SK-N-MC (cell line): ENCODE results near the gene SARDH.

ENCODE experiments used
- DNase-seq: peaks from one replicate; pipeline ENCODE4 v3.0.0-alpha.2; 2011; ENCODE audit warnings: low read depth, low spot score
- H3K27ac ChIP-seq: fragments of 200-600 bp; sonication (generic); 2 replicates; pipeline ENCODE4 v1.5.1; 2016; ENCODE audit warnings: mixed run types
- H3K36me3 ChIP-seq: fragments of 200-600 bp; sonication (generic); 2 replicates; pipeline ENCODE4 v1.6.1; 2017; ENCODE audit warnings: antibody characterized with exemption, low read length, mixed read lengths; ENCODE audit not compliant: insufficient read depth
- H3K4me3 ChIP-seq: fragments of 200-600 bp; sonication (generic); 2 replicates; pipeline ENCODE4 v1.5.1; 2016
- H3K9ac ChIP-seq: fragments of 200-600 bp; sonication (generic); 2 replicates; pipeline ENCODE4 v1.8.0; 2017; ENCODE audit warnings: mixed run types, mixed read lengths; ENCODE audit not compliant: insufficient read length
- H3K9me3 ChIP-seq: fragments of 200-600 bp; sonication (generic); 2 replicates; pipeline ENCODE4 v1.6.1; 2017; ENCODE audit warnings: low read depth, mild to moderate bottlenecking, antibody characterized with exemption, low read length, moderate library complexity, mixed read lengths
- EZH2 ChIP-seq: fragments of 200-600 bp; sonication (generic); IDR thresholded peaks from one replicate; pipeline ENCODE4 v1.6.1; 2017; ENCODE audit warnings: antibody characterized with exemption
- FOXP2 ChIP-seq: optimal IDR thresholded peaks from 2 replicates; pipeline ENCODE3; 2011; ENCODE audit warnings: mild to moderate bottlenecking, moderate library complexity; ENCODE audit not compliant: insufficient read depth; ENCODE audit errors: extremely low read length, control extremely low read depth
- POLR2AphosphoS5 ChIP-seq: IDR thresholded peaks from 2 replicates; pipeline ENCODE4 v1.6.1; 2012; ENCODE audit warnings: mild to moderate bottlenecking, low read depth, low read length, borderline replicate concordance

SARDH gene

GRCh38 chr9:133703591-133704399 is 34.4 kb downstream of the SARDH start:
- no peak overlapping the region for H3K9ac ChIP-seq
- H3K9me3 ChIP-seq, result no peaks in the 10 kb centered on the region
- no peak for DNase-seq
- no peak for TF ChIP-seq POLR2AphosphoS5
- no peak for TF ChIP-seq EZH2
- TF ChIP-seq FOXP2, result no peak
- no peak overlapping the region for H3K4me3 ChIP-seq
- H3K36me3 ChIP-seq, result no peaks in the 10 kb centered on the region
- no peak overlapping the region for H3K27ac ChIP-seq

GRCh38 chr9:133702798-133703590 is 35.2 kb downstream of the SARDH start:
- H3K9me3 ChIP-seq, result no peaks in the 10 kb centered on the region
- no peak overlapping the region for H3K27ac ChIP-seq
- no peak for TF ChIP-seq FOXP2
- no peak for TF ChIP-seq POLR2AphosphoS5
- TF ChIP-seq EZH2, result no peak
- no peaks in the 10 kb centered on the region for H3K36me3 ChIP-seq
- DNase-seq, result no peak
- 0 out of 2 replicates have a peak overlapping the region, but pooled peaks have one; percentile 0 for H3K4me3 ChIP-seq
- H3K9ac ChIP-seq, result peak overlapping the region; percentile 48

GRCh38 chr9:133701981-133702797 is 36.0 kb downstream of the SARDH start:
- peak overlapping the region; percentile 48 for H3K9ac ChIP-seq
- no peak for DNase-seq
- no peaks in the 10 kb centered on the region for H3K9me3 ChIP-seq
- no peaks in the 10 kb centered on the region for H3K36me3 ChIP-seq
- no peak overlapping the region for H3K27ac ChIP-seq
- peak overlapping the region; percentile 24; the same call in 1 of the 2 replicates for H3K4me3 ChIP-seq
- TF ChIP-seq POLR2AphosphoS5, result 0 out of 2 replicates have a peak, but pooled peaks have one; percentile 33
- TF ChIP-seq FOXP2, result peak; percentile 35
- no peak for TF ChIP-seq EZH2

- H3K9me3 ChIP-seq, result no peaks in the 10 kb centered on the region
- H3K9ac ChIP-seq, result no peak overlapping the region
- no peak for DNase-seq
- H3K36me3 ChIP-seq, result no peaks in the 10 kb centered on the region
- no peak overlapping the region for H3K27ac ChIP-seq
- TF ChIP-seq POLR2AphosphoS5, result no peak
- no peak for TF ChIP-seq FOXP2
- TF ChIP-seq EZH2, result no peak
- no peak overlapping the region for H3K4me3 ChIP-seq
Observed at GRCh38 chr9:133701321-133701980, 36.7 kb downstream of the SARDH start.

- H3K9ac ChIP-seq, result no peak overlapping the region
- no peak overlapping the region for H3K27ac ChIP-seq
- TF ChIP-seq EZH2, result no peak
- no peak for TF ChIP-seq FOXP2
- no peak for TF ChIP-seq POLR2AphosphoS5
- no peak for DNase-seq
- no peaks in the 10 kb centered on the region for H3K9me3 ChIP-seq
- no peak overlapping the region for H3K4me3 ChIP-seq
- no peaks in the 10 kb centered on the region for H3K36me3 ChIP-seq
Observed at GRCh38 chr9:133700819-133701320, 37.3 kb downstream of the SARDH start.

- TF ChIP-seq POLR2AphosphoS5 (no peak), EZH2 (no peak), FOXP2 (no peak)
- Histone ChIP-seq H3K4me3 (no peak overlapping the region), H3K36me3 (no peaks in the 10 kb centered on the region), H3K9ac (no peak overlapping the region), H3K9me3 (no peaks in the 10 kb centered on the region), H3K27ac (no peak overlapping the region)
- no peak for DNase-seq
Observed at GRCh38 chr9:133699546-133699945, 38.6 kb downstream of the SARDH start.

- H3K9ac ChIP-seq, result no peak overlapping the region
- no peak for TF ChIP-seq POLR2AphosphoS5
- TF ChIP-seq EZH2, result no peak
- no peak for TF ChIP-seq FOXP2
Observed at GRCh38 chr9:133696071-133696472, 42.1 kb downstream of the SARDH start.

GRCh38 chr9:133694686-133695085 is 43.5 kb downstream of the SARDH start:
- no peak overlapping the region for H3K4me3 ChIP-seq
- no peak overlapping the region for H3K27ac ChIP-seq
- H3K9me3 ChIP-seq, result no peaks in the 10 kb centered on the region
- no peaks in the 10 kb centered on the region for H3K36me3 ChIP-seq
- TF ChIP-seq FOXP2 (no peak), EZH2 (no peak), POLR2AphosphoS5 (no peak)
- no peak for DNase-seq
- no peak overlapping the region for H3K9ac ChIP-seq

More at GRCh38 chr9:133696071-133696472, 42.1 kb downstream of the SARDH start:
- no peaks in the 10 kb centered on the region for H3K36me3 ChIP-seq
- H3K9me3 ChIP-seq, result no peaks in the 10 kb centered on the region
- no peak for DNase-seq
- no peak overlapping the region for H3K4me3 ChIP-seq
- H3K27ac ChIP-seq, result no peak overlapping the region
